Memory B cell (primary cell): ENCODE results near the gene MAN2B1.
A peak's percentile ranks its signal among the peaks of the same experiment; 100 is the strongest.
"Not testable (repeated sequence)": the region's sequence is repeated elsewhere in the genome, so short reads cannot be mapped to it uniquely, and the experiment has no call there.

Experiments
- ATAC-seq: fragments of 150-1000 bp; cut with Tn5 transposase; 2 replicates; pipeline ENCODE4 v1.10.0; 2021; ENCODE audit warnings: low read depth, mild to moderate bottlenecking, moderate library complexity
- DNase-seq, 2 donors: peaks; one replicate each; pipeline ENCODE4 v3.0.0; 2022; ENCODE audit warnings: low spot score in 2 of 2
- H3K27ac Mint-ChIP-seq: one replicate; pipeline ENCODE4 v1.8.0; 2022; ENCODE audit warnings: mild to moderate bottlenecking, moderate library complexity, mixed read lengths
- H3K27me3 Mint-ChIP-seq: one replicate; pipeline ENCODE4 v1.8.0; 2022; ENCODE audit warnings: mixed read lengths
- H3K36me3 Mint-ChIP-seq: one replicate; pipeline ENCODE4 v1.8.0; 2022; ENCODE audit warnings: mild to moderate bottlenecking, mixed read lengths
- H3K4me1 Mint-ChIP-seq: one replicate; pipeline ENCODE4 v1.8.0; 2022; ENCODE audit warnings: mixed read lengths
- H3K4me3 Mint-ChIP-seq: one replicate; pipeline ENCODE4 v1.8.0; 2022; ENCODE audit warnings: mild to moderate bottlenecking, moderate library complexity, mixed read lengths
- H3K9me3 Mint-ChIP-seq: one replicate; pipeline ENCODE4 v1.8.0; 2022; ENCODE audit warnings: mixed read lengths

The MAN2B1 gene

GRCh38 chr19:12660980-12661379, 5.6 kb downstream of the MAN2B1 start:
- no peaks in the 10 kb centered on the region for H3K9me3 Mint-ChIP-seq
- DNase-seq (no peak), ATAC-seq (no peak)
- peaks cover 25% of the 10 kb centered on the region for H3K36me3 Mint-ChIP-seq
- H3K27ac Mint-ChIP-seq, result no peak overlapping the region
- H3K4me3 Mint-ChIP-seq, result no peak overlapping the region
- H3K27me3 Mint-ChIP-seq, result no peaks in the 10 kb centered on the region
- peaks cover 23% of the 10 kb centered on the region for H3K4me1 Mint-ChIP-seq

DNA sequence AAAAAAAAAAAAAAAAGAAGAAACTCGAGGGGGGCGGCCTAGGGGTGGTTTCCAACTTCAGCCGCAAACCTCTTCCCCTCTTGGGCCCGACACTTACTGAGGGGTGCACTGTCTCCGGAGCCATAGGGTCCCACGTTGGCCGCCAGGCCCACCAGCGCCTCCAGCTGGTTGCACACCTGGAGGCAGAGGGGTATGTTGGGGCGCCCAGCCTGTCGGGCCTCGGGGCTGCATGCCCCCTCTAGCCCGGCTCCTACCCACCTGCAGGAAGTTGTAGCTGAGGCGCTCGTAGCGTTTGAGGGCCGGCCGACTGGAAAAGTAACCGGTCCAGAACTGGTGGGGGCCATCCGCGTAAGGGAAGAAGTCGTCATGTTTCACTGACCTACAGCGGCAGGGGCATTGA, 8.6 kb downstream of the MAN2B1 start:
- no peaks in the 10 kb centered on the region for H3K27me3 Mint-ChIP-seq
- peaks cover 13% of the 10 kb centered on the region for H3K4me1 Mint-ChIP-seq
- DNase-seq, result no peak
- no peak for ATAC-seq
- no peaks in the 10 kb centered on the region for H3K9me3 Mint-ChIP-seq
- H3K36me3 Mint-ChIP-seq, result peaks cover 37% of the 10 kb centered on the region
- H3K27ac Mint-ChIP-seq, result no peak overlapping the region
- H3K4me3 Mint-ChIP-seq, result no peak overlapping the region

DNA sequence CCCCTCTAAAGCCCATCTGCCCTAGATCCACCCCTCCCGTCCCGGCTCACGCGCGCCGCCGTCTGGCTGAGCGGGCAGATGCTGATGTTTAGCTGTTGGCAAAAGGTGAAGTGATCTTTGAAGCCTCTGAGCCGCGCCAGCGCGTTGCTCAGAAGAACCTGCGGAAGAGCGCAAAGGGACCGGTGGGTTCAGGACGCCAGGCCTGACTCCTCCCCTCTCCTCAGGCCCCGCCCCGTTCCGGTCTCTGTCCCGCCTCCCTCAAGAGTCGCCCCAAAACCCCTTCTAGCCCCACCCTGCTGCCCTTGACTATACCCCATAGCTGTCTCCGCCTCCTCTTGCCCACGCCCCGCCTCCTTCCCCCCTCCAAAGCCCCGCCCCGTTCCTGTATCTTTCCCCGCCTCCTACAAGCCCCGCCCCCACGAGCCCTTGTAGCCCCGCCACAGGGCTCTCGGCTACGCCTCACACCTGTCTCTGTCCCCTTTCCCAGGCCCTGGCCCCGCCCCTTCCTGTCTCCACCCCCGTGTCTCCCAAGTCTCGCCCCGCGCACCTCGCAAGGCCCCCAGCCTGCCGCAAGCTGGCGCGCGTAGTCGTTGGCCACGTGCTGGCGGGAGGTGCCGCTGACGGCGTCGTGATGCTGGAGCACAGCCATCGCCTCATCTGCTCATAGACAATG, 9.5 kb downstream of the MAN2B1 start:
- Mint-ChIP-seq H3K9me3 (no peaks in the 10 kb centered on the region), H3K4me3 (no peak overlapping the region), H3K27me3 (no peaks in the 10 kb centered on the region), H3K36me3 (peaks cover 39% of the 10 kb centered on the region), H3K27ac (no peak overlapping the region), H3K4me1 (peaks cover 13% of the 10 kb centered on the region)
- DNase-seq, result no peak
- peak; percentile 19 for ATAC-seq

DNA sequence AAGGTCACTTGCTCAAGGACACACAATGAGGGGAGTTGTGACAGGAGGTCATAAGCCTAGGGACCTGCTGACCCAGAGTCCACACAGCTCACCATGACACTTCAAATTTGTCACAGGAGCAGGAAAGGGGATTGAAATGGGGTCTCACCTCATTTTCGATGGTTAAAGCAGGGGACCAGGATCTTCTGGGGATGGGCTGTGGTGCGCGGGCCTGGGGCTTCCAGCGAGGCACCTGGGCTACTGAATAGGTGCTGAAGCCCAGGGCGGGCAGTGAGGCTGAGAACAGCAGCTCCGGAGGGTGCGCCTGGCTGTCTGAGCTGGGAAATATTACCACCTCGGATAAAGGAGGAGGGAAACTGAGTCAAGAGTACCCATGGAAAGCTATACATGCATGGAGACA, 11.0 kb downstream of the MAN2B1 start:
- peaks cover 39% of the 10 kb centered on the region for H3K36me3 Mint-ChIP-seq
- DNase-seq (no peak), ATAC-seq (no peak)
- no peaks in the 10 kb centered on the region for H3K9me3 Mint-ChIP-seq
- H3K27me3 Mint-ChIP-seq, result no peaks in the 10 kb centered on the region
- no peak overlapping the region for H3K4me3 Mint-ChIP-seq
- peaks cover 10% of the 10 kb centered on the region for H3K4me1 Mint-ChIP-seq
- peak overlapping the region; percentile 56 for H3K27ac Mint-ChIP-seq

DNA sequence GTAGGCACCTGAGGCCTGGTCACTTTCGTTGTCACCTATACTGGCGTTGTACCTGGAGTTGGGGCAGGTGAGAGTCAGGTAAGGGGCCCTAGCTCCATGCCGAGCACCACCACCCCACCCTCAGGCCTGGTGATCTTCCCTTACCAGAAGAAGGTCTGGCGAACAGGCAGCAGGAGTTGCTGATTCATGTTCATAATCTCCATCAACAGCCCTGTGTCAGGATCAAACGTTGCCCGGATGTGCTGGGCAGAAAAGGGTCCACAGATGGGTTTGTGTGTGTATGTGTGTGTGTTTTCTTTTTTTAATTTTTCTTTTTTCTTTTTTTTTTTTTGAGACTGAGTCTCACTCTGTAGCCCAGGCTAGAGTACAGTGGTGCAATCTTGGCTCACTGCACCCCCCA, 14.3 kb downstream of the MAN2B1 start:
- ATAC-seq (no peak), DNase-seq (no peak)
- Mint-ChIP-seq H3K36me3 (peaks cover 38% of the 10 kb centered on the region), H3K4me3 (no peak overlapping the region), H3K27ac (no peak overlapping the region), H3K9me3 (no peaks in the 10 kb centered on the region), H3K4me1 (peaks cover 7% of the 10 kb centered on the region), H3K27me3 (no peaks in the 10 kb centered on the region)

DNA sequence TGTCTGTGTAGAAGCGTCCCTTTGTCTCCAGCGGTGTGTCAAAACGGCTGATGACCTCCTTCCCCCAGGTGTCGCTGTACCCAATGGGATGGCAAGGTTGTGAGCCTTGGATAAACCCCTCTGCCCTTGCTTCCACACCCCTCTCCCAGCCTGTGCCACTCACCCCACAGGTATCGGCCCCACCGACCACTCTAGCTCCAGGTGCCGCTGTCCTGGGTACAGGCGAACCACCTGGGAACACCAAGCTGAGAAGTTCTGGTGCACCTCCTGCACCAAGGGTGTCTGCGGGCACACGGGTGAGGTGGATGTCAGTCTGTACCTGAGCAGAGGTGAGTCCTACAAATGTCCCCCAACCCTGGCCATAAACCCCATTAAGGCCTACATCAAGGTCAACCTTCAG, 16.6 kb downstream of the MAN2B1 start:
- DNase-seq (no peak), ATAC-seq (no peak)
- Mint-ChIP-seq H3K27ac (peak overlapping the region; percentile 36), H3K4me3 (no peak overlapping the region), H3K36me3 (peaks cover 24% of the 10 kb centered on the region), H3K9me3 (no peaks in the 10 kb centered on the region), H3K4me1 (peaks cover 2% of the 10 kb centered on the region), H3K27me3 (no peaks in the 10 kb centered on the region)

DNA sequence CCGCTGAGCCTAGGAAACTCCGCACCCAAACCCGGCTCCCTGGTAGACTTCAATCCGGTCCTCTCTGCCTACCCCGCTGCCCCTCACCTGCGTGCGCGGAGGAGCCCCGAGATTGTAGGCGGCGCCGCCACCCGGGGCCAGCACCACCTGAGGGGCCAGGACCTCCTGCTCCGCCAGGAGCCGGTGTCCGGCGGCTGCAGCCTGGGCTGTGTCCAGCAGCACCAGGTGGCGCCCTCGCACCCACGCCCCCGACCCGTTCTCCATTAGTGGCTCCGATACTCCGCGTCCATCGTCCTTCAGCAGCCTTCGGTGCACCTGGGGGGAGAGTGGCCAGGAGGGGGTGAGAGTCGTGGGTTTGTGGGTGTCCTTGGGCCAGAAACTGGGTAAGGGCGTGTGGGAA, 18.5 kb downstream of the MAN2B1 start:
- DNase-seq (no peak), ATAC-seq (no peak)
- Mint-ChIP-seq H3K36me3 (peaks cover 22% of the 10 kb centered on the region), H3K9me3 (no peaks in the 10 kb centered on the region), H3K4me1 (peaks cover 2% of the 10 kb centered on the region), H3K27ac (no peak overlapping the region), H3K27me3 (no peaks in the 10 kb centered on the region), H3K4me3 (no peak overlapping the region)

GRCh38 chr19:12647490-12648071, 19.0 kb downstream of the MAN2B1 start:
- DNase-seq (peak in 1 of 2 donors; percentile 42), ATAC-seq (peak; percentile 72)
- Mint-ChIP-seq H3K9me3 (no peaks in the 10 kb centered on the region), H3K27ac (peak overlapping the region; percentile 38), H3K36me3 (peaks cover 22% of the 10 kb centered on the region), H3K27me3 (no peaks in the 10 kb centered on the region), H3K4me1 (peaks cover 2% of the 10 kb centered on the region), H3K4me3 (no peak overlapping the region)

- Mint-ChIP-seq H3K4me3 (no peak overlapping the region), H3K4me1 (peaks cover 2% of the 10 kb centered on the region), H3K9me3 (no peaks in the 10 kb centered on the region), H3K27ac (peak overlapping the region; percentile 38), H3K27me3 (no peaks in the 10 kb centered on the region), H3K36me3 (peaks cover 19% of the 10 kb centered on the region)
- DNase-seq (no peak), ATAC-seq (no peak)
Measured at GRCh38 chr19:12647047-12647446, 19.5 kb downstream of the MAN2B1 start.

GRCh38 chr19:12646551-12646950, 20.0 kb downstream of the MAN2B1 start:
- H3K4me1 Mint-ChIP-seq, result peaks cover 2% of the 10 kb centered on the region
- DNase-seq (no peak), ATAC-seq (no peak)
- H3K27me3 Mint-ChIP-seq, result no peaks in the 10 kb centered on the region
- H3K4me3 Mint-ChIP-seq, result no peak overlapping the region
- peaks cover 17% of the 10 kb centered on the region for H3K36me3 Mint-ChIP-seq
- H3K27ac Mint-ChIP-seq, result peak overlapping the region; percentile 38
- H3K9me3 Mint-ChIP-seq, result no peaks in the 10 kb centered on the region

DNA sequence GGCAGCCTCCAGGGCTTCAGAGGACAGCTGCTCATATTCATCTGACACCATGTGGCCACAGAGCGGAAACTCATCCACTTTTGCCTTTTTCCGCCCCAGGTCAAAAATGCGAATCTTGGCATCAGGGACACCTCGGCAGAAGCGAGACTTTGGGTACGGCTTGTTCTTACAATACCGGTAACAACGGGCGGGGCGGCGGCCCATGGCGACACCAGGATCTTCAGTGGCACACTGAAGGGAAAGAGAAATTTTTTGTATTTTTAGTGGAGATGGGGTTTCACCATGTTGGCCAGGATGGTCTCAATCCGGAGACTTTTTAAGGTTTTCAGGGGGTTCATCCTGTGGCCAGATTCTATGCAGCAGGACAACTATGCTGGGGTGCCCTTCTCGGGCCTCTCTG, 22.8 kb downstream of the MAN2B1 start:
- not testable (repeated sequence) for DNase-seq, H3K36me3 Mint-ChIP-seq, H3K9me3 Mint-ChIP-seq, H3K27me3 Mint-ChIP-seq, ATAC-seq, H3K4me3 Mint-ChIP-seq, H3K27ac Mint-ChIP-seq
- H3K4me1 Mint-ChIP-seq, result peaks cover 11% of the 10 kb centered on the region

- no peaks in the 10 kb centered on the region for H3K27me3 Mint-ChIP-seq
- no peak overlapping the region for H3K27ac Mint-ChIP-seq
- ATAC-seq (no peak), DNase-seq (no peak)
- H3K4me1 Mint-ChIP-seq, result peaks cover 10% of the 10 kb centered on the region
- peaks cover 5% of the 10 kb centered on the region for H3K36me3 Mint-ChIP-seq
- no peaks in the 10 kb centered on the region for H3K9me3 Mint-ChIP-seq
- no peak overlapping the region for H3K4me3 Mint-ChIP-seq
Measured at GRCh38 chr19:12642506-12642905, 24.0 kb downstream of the MAN2B1 start.

- DNase-seq, result no peak
- no peak for ATAC-seq
- Mint-ChIP-seq H3K36me3 (no peaks in the 10 kb centered on the region), H3K4me3 (peak overlapping the region; percentile 12), H3K9me3 (no peaks in the 10 kb centered on the region), H3K4me1 (peaks cover 11% of the 10 kb centered on the region), H3K27me3 (no peaks in the 10 kb centered on the region), H3K27ac (no peak overlapping the region)
Measured at GRCh38 chr19:12641456-12641855, 25.1 kb downstream of the MAN2B1 start.

DNA sequence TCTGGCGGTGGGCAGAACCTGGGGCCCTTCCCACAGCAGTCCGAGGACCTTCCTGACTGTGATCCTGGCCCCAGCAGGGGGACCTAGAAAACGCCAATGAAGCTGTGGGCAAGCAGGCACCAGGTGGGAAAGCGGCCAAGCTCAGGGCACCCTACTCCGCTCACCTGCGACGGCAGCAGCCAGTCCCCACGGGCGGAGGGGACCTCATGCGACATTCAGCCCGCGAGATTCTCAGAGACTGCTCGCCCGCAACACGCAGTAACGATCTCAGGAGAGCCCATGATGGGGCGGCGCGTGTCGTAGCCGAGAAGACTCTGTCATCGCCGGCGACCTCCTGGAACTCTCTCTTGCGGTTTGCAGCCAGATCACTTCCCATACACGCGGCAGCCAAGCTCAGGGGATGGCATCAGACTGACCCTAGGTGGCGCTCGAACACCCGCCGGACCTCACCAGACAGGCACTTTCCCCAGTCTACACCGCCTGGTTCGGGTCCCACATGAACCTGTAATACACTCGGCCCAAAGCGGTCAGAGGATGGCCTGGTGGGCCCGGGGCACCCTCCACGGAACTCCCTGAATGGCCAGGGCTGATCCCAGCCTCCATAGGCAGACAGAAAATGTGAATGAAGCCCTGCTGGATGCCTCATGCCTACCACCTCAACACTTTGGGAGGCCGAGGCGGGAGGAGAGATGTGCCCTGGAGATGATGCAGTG, 26.5 kb downstream of the MAN2B1 start:
- H3K27me3 Mint-ChIP-seq, result no peaks in the 10 kb centered on the region

More for the DNA sequence above, 26.5 kb downstream of the MAN2B1 start:
- ATAC-seq, result peak; percentile 95
- Mint-ChIP-seq H3K4me1 (peaks cover 14% of the 10 kb centered on the region), H3K9me3 (no peaks in the 10 kb centered on the region), H3K4me3 (peak overlapping the region; percentile 71), H3K27ac (peak overlapping the region; percentile 60), H3K36me3 (peaks cover 3% of the 10 kb centered on the region)
- DNase-seq, result peak; percentile 81 to 87
